Cortex of kidney (tissue), 1 donor: ENCODE measurements around the gene CRYBB1.

Experiments
- DNase-seq: peaks from one replicate; lab custom pipeline; 2025; lab: John Stamatoyannopoulos, UW

The CRYBB1 gene

GRCh38 chr22:26617271-26618199, at the start of gene CRYBB1:
TSS of gene CRYBB1 (minus strand) at chr22:26618027. CDS start at chr22:26616319, 1,708 bp downstream.
- no peak for DNase-seq

DNA sequence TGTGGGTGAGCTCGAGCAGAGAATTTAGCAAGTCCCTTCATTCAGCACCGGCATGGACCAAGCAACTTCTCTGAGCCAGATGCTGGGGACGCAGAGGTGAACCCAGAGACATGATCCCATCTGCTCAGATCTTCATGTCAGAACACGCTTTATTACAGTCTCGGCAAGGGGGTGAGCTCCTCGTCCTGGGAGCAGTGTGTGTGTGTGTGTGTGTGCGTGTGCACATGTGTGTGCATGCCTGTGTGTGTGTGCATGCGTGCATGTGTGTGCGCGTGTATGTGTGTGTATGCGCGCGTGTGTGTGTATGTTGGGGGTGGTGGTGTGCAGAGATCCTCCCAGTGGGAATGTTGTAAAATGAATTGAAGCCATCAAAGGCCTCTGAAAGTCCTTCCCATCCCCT, 49.3 kb upstream of the CRYBB1 start:
- DNase-seq: no peak

GRCh38 chr22:26665813-26666231, 48.0 kb upstream of the CRYBB1 start:
- no peak for DNase-seq

DNA sequence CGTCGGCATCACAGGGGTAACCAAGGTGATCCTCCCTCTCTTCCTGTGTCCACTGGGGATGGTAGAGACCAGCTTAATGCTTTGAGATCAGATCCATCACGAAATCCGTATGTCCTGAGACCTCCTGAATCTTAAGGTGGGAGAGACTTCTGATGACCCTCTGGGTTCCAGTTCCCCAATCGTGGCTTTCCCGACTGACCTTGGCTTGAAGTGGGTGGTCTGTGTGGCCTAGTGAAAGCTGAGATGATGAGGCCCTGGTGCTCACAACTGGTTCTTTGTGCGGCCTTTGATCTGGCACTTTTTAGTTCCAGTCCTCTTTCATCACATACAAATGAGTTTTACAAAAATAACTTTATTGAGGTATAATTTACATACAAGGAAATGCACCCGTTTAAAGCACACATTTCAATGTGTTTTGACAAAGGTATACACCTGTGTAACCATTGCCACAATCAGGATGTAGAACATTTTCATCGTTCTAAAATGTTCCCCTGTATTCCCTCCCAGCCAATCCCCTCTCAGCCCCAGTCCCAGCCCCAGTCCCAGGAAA, 45.6 kb upstream of the CRYBB1 start:
- DNase-seq: no peak

GRCh38 chr22:26662160-26662559, 44.3 kb upstream of the CRYBB1 start:
- DNase-seq: no peak

GRCh38 chr22:26660961-26661578, 43.2 kb upstream of the CRYBB1 start:
- no peak for DNase-seq

DNA sequence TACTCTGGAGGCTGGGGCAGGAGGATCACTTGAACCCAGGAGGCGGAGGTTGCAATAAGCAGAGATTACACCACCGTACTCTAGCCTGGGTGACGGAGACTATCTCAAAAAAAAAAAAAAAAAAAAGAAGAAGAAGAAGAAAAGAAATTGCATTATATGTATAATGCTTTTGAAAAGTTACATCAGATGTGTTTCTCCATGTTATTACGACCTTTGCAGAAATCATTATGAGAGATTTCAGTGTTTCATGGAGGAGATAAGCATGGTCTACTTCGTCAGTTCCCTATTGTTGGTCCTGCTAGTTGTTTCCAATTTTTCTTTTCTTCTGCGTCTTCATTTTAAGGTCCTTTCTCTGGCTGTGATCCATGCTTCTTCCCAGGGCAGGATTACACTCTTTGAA, 42.5 kb upstream of the CRYBB1 start:
- DNase-seq: no peak

GRCh38 chr22:26658671-26659478, 41.0 kb upstream of the CRYBB1 start:
- no peak for DNase-seq

GRCh38 chr22:26658161-26658560, 40.3 kb upstream of the CRYBB1 start:
- DNase-seq: no peak

GRCh38 chr22:26656891-26657851, 39.3 kb upstream of the CRYBB1 start, which contains the start of gene MIAT:
TSS of gene MIAT (plus strand) at chr22:26657588.
- no peak for DNase-seq

- no peak for DNase-seq
Observed at GRCh38 chr22:26651815-26652214, 34.0 kb upstream of the CRYBB1 start.

- no peak for DNase-seq
Observed at GRCh38 chr22:26650722-26651421, 33.0 kb upstream of the CRYBB1 start.

GRCh38 chr22:26648528-26649388, 30.9 kb upstream of the CRYBB1 start:
- no peak for DNase-seq

- DNase-seq: no peak
Observed at GRCh38 chr22:26648011-26648497, 30.2 kb upstream of the CRYBB1 start.

GRCh38 chr22:26646158-26646557, 28.3 kb upstream of the CRYBB1 start:
- DNase-seq: no peak

- DNase-seq: no peak
Observed at GRCh38 chr22:26643418-26644100, 25.7 kb upstream of the CRYBB1 start.

DNA sequence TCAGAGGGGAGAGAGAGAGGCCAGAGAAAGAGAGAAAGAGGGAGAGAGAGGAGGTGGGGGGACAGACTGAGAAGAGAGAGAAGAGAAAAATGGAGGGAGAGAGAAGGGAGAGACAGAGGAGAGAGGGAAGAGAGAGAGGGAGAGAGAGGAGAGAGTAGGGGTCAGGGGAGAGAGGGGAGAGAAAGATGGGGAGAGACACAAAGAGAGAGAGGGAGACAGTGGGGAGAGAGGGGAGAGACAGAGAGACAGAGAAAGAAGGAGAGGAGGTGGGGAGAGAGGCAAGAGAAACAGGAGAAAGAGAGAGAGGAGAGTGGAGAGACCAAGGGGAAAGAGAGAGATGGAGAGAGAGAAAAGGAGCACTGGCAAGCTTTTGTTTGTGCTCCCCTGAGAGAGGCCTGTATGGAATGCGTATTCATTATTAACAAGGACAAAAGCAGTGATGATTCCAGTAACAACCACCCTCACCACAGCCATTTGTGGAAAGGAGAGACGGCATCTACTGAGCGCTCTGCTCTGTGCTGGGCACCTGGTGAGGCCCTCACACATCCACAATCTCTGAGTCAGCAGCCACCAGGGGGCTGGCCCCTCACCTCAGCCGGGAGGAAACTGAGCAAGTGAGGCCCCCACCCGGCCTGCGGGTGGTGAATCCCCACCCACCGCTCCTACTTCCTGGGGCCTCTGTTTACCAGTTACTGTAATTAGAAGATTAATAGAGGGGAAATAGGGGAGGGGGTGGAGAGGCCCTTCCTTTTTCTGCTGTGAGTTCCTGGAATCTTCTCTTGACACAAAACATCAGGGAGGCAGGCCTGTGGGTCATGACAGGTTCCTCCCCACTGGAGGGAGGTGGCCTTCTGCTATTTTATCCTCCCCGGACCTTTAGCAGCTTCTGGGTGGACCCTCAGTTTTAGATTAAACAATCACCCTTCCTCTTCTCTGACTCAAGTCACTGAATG, 24.9 kb upstream of the CRYBB1 start:
- no peak for DNase-seq
